HCT116 (cell line): ENCODE results near the gene CNPY4.

ENCODE experiments used
- EZH2 ChIP-seq: fragments of 200-600 bp; sonication (generic); IDR thresholded peaks from 2 replicates; pipeline ENCODE4 v1.6.1; 2017; ENCODE audit warnings: antibody characterized with exemption, mixed run types
- POLR2AphosphoS5 ChIP-seq: IDR thresholded peaks from 2 replicates; pipeline ENCODE4 v1.6.1; 2011; ENCODE audit warnings: mild to moderate bottlenecking, low read depth, low read length, moderate library complexity
- SIN3A ChIP-seq: IDR thresholded peaks from 2 replicates; pipeline ENCODE4 v1.6.1; 2012; ENCODE audit warnings: low read depth
- SP1 ChIP-seq: IDR thresholded peaks from 2 replicates; pipeline ENCODE4 v1.6.1; 2012; ENCODE audit warnings: low read depth
- YY1 ChIP-seq: IDR thresholded peaks from 2 replicates; pipeline ENCODE4 v1.6.1; 2011; ENCODE audit warnings: low read length, low read depth, moderate library complexity, mild to moderate bottlenecking; ENCODE audit not compliant: insufficient replicate concordance; ENCODE audit errors: extremely low read depth
- TF ChIP-seq, protein P1 (sequence below), 3 experiments: fragments of 200-600 bp in 1 of 3; sonication (generic) in 1 of 3; IDR thresholded peaks in 2 of 3; conservative IDR thresholded peaks in 1 of 3; 2 replicates each; pipeline ENCODE4 v1.5.1; 2012 to 2017; ENCODE audit warnings: low read depth in 2 of 3, low read length in 2 of 3, antibody characterized with exemption in 1 of 3, borderline replicate concordance in 1 of 3, control low read depth in 1 of 3, mild to moderate bottlenecking in 1 of 3, mixed read lengths in 1 of 3, mixed run types in 1 of 3, moderate library complexity in 1 of 3; ENCODE audit not compliant: insufficient read depth in 1 of 3
- TF ChIP-seq, protein P2 (sequence below): IDR thresholded peaks from 2 replicates; pipeline ENCODE4 v1.6.1; 2012
- TF ChIP-seq, protein P3 (sequence below): IDR thresholded peaks from 2 replicates; pipeline ENCODE4 v1.6.1; 2012
- TF ChIP-seq, protein P4 (sequence below): IDR thresholded peaks from 2 replicates; pipeline ENCODE4 v1.6.1; 2012; ENCODE audit warnings: low read depth

DNA sequence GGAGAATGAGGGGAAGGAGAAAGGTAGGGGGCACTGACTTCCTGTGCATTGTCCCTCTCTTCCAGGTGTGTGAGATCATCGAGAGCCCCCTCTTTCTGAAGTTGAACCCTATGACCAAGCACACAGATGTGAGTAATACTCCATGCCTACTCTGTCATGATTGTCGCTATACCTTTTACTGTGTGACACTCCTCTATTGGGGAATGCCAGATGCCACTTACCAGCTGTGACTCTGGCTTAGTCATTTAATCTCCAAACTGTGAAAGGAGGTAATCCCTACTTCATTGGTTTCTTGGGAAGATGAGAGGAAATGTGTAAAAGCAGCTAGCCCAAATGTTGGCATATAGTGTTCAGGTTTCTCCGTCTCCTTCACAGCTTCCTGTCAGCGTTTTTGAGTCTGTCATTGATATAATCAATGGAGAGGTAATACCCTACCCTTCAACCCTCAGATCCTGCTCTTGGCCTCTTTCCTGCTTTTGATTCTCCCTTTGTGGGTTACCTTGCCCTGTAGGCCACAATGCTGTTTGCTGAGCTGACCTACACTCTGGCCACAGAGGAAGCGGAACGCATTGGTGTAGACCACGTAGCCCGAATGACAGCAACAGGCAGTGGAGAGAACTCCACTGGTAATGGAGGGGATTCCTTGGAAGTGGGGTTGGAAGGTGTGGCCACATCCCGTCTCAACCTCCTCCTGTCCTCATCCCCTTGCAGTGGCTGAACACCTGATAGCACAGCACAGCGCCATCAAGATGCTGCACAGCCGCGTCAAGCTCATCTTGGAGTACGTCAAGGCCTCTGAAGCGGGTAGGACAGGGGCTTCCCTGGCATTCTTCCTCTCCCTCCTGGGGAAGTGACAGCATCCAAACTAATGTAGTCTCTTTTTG lies 28.7 kb upstream of the CNPY4 start:
- TF ChIP-seq, protein P1, sequence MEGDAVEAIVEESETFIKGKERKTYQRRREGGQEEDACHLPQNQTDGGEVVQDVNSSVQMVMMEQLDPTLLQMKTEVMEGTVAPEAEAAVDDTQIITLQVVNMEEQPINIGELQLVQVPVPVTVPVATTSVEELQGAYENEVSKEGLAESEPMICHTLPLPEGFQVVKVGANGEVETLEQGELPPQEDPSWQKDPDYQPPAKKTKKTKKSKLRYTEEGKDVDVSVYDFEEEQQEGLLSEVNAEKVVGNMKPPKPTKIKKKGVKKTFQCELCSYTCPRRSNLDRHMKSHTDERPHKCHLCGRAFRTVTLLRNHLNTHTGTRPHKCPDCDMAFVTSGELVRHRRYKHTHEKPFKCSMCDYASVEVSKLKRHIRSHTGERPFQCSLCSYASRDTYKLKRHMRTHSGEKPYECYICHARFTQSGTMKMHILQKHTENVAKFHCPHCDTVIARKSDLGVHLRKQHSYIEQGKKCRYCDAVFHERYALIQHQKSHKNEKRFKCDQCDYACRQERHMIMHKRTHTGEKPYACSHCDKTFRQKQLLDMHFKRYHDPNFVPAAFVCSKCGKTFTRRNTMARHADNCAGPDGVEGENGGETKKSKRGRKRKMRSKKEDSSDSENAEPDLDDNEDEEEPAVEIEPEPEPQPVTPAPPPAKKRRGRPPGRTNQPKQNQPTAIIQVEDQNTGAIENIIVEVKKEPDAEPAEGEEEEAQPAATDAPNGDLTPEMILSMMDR (IDR thresholded peaks at IDR 0.05 in 2 of 3, conservative IDR thresholded peaks at IDR 0.05 in 1 of 3; ENCODE audit: borderline replicate concordance in 1 of 3, insufficient read depth in 1 of 3, low read depth in 2 of 3, low read length in 2 of 3): no peak
- TF ChIP-seq SIN3A: no peak
- TF ChIP-seq SP1: no peak
- TF ChIP-seq, protein P2, sequence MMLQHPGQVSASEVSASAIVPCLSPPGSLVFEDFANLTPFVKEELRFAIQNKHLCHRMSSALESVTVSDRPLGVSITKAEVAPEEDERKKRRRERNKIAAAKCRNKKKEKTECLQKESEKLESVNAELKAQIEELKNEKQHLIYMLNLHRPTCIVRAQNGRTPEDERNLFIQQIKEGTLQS: no peak
- TF ChIP-seq, protein P3, sequence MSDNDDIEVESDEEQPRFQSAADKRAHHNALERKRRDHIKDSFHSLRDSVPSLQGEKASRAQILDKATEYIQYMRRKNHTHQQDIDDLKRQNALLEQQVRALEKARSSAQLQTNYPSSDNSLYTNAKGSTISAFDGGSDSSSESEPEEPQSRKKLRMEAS: no peak
- TF ChIP-seq EZH2: no peak
- TF ChIP-seq YY1: no peak
- TF ChIP-seq, protein P4, sequence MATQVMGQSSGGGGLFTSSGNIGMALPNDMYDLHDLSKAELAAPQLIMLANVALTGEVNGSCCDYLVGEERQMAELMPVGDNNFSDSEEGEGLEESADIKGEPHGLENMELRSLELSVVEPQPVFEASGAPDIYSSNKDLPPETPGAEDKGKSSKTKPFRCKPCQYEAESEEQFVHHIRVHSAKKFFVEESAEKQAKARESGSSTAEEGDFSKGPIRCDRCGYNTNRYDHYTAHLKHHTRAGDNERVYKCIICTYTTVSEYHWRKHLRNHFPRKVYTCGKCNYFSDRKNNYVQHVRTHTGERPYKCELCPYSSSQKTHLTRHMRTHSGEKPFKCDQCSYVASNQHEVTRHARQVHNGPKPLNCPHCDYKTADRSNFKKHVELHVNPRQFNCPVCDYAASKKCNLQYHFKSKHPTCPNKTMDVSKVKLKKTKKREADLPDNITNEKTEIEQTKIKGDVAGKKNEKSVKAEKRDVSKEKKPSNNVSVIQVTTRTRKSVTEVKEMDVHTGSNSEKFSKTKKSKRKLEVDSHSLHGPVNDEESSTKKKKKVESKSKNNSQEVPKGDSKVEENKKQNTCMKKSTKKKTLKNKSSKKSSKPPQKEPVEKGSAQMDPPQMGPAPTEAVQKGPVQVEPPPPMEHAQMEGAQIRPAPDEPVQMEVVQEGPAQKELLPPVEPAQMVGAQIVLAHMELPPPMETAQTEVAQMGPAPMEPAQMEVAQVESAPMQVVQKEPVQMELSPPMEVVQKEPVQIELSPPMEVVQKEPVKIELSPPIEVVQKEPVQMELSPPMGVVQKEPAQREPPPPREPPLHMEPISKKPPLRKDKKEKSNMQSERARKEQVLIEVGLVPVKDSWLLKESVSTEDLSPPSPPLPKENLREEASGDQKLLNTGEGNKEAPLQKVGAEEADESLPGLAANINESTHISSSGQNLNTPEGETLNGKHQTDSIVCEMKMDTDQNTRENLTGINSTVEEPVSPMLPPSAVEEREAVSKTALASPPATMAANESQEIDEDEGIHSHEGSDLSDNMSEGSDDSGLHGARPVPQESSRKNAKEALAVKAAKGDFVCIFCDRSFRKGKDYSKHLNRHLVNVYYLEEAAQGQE: no peak
- no peak for TF ChIP-seq POLR2AphosphoS5
